SK-N-SH treated with all-trans-retinoic acid at 6 μM for 48 hours (cell line): Measurements from ENCODE around the gene METTL3.

Source experiments
- ATAC-seq: fragments of 200-7000 bp; cut with Tn5 transposase; 3 replicates; pipeline ENCODE4 v1.9.1; 2020; ENCODE audit warnings: mild to moderate bottlenecking, moderate library complexity
- ARNTL ChIP-seq: fragments of 450-650 bp; formaldehyde crosslinking; IDR thresholded peaks from 2 replicates; pipeline ENCODE4 v1.5.0; 2020; ENCODE audit warnings: low read depth, mild to moderate bottlenecking, moderate library complexity, borderline replicate concordance
- BACH2 ChIP-seq: fragments of 250-450 bp; sonication (Bioruptor Pico); IDR thresholded peaks from 2 replicates; pipeline ENCODE4 v1.9.0; 2021; ENCODE audit warnings: mild to moderate bottlenecking, borderline replicate concordance
- CREB5 ChIP-seq: fragments of 250-450 bp; sonication (Bioruptor Pico); IDR thresholded peaks from 2 replicates; pipeline ENCODE4 v1.5.1; 2020; ENCODE audit warnings: low read depth, mild to moderate bottlenecking, moderate library complexity
- CSRNP3 ChIP-seq: fragments of 250-450 bp; sonication (Bioruptor Pico); IDR thresholded peaks from 2 replicates; pipeline ENCODE4 v1.5.1; 2021; ENCODE audit warnings: mild to moderate bottlenecking, moderate library complexity
- ESRRG ChIP-seq: fragments of 250-450 bp; sonication (Bioruptor Pico); IDR thresholded peaks from 2 replicates; pipeline ENCODE4 v1.6.1; 2021; ENCODE audit warnings: mild to moderate bottlenecking
- GLIS3 ChIP-seq: fragments of 250-450 bp; sonication (Bioruptor Pico); IDR thresholded peaks from 2 replicates; pipeline ENCODE4 v1.5.0; 2020; ENCODE audit warnings: mild to moderate bottlenecking, moderate library complexity
- ISL1 ChIP-seq: fragments of 250-450 bp; sonication (Bioruptor Pico); IDR thresholded peaks from 2 replicates; pipeline ENCODE4 v2.1.2; 2022; ENCODE audit warnings: mild to moderate bottlenecking, moderate library complexity
- PATZ1 ChIP-seq: fragments of 250-450 bp; sonication (Bioruptor Pico); IDR thresholded peaks from 2 replicates; pipeline ENCODE4 v1.8.0; 2020; ENCODE audit warnings: mild to moderate bottlenecking, moderate library complexity, borderline replicate concordance
- POU6F1 ChIP-seq: fragments of 250-450 bp; sonication (Bioruptor Pico); IDR thresholded peaks from 2 replicates; pipeline ENCODE4 v1.8.0; 2021; ENCODE audit warnings: low read depth, mild to moderate bottlenecking, moderate library complexity, borderline replicate concordance
- RARB ChIP-seq: fragments of 250-450 bp; sonication (Bioruptor Pico); IDR thresholded peaks from 2 replicates; pipeline ENCODE4 v1.8.0; 2021; ENCODE audit warnings: mild to moderate bottlenecking, moderate library complexity
- SNAI2 ChIP-seq: fragments of 250-450 bp; sonication (Bioruptor Pico); IDR thresholded peaks from 2 replicates; pipeline ENCODE4 v1.5.0; 2020; ENCODE audit warnings: mild to moderate bottlenecking, moderate library complexity
- TCF4 ChIP-seq: fragments of 250-450 bp; sonication (Bioruptor Pico); IDR thresholded peaks from 2 replicates; pipeline ENCODE4 v1.8.0; 2021; ENCODE audit warnings: mild to moderate bottlenecking, moderate library complexity, borderline replicate concordance
- TOX ChIP-seq: fragments of 250-450 bp; sonication (Bioruptor Pico); IDR thresholded peaks from 2 replicates; pipeline ENCODE4 v1.8.0; 2021; ENCODE audit warnings: mild to moderate bottlenecking, moderate library complexity, borderline replicate concordance
- TSHZ2 ChIP-seq: fragments of 250-450 bp; sonication (Bioruptor Pico); IDR thresholded peaks from 2 replicates; pipeline ENCODE4 v1.5.0; 2020; ENCODE audit warnings: mild to moderate bottlenecking, moderate library complexity
- ZC3H10 ChIP-seq: fragments of 250-450 bp; sonication (Bioruptor Pico); IDR thresholded peaks from 2 replicates; pipeline ENCODE4 v1.5.1; 2021; ENCODE audit warnings: mild to moderate bottlenecking, moderate library complexity
- ZFP3 ChIP-seq: fragments of 250-450 bp; sonication (Bioruptor Pico); IDR thresholded peaks from 2 replicates; pipeline ENCODE4 v1.5.0; 2020; ENCODE audit warnings: mild to moderate bottlenecking, moderate library complexity
- ZFP30 ChIP-seq: fragments of 450-650 bp; formaldehyde crosslinking; IDR thresholded peaks from 2 replicates; pipeline ENCODE4 v1.5.0; 2022; ENCODE audit warnings: mild to moderate bottlenecking, moderate library complexity
- ZNF565 ChIP-seq: fragments of 450-650 bp; formaldehyde crosslinking; conservative IDR thresholded peaks from 2 replicates; pipeline ENCODE4 v1.5.0; 2020; ENCODE audit warnings: low read depth, mild to moderate bottlenecking, moderate library complexity
- ZNF70 ChIP-seq: fragments of 450-650 bp; formaldehyde crosslinking; IDR thresholded peaks from 2 replicates; pipeline ENCODE4 v1.5.0; 2020; ENCODE audit warnings: mild to moderate bottlenecking, moderate library complexity
- ZNF8 ChIP-seq: fragments of 450-650 bp; formaldehyde crosslinking; IDR thresholded peaks from 2 replicates; pipeline ENCODE4 v1.5.0; 2020; ENCODE audit warnings: mild to moderate bottlenecking, moderate library complexity

Gene METTL3

GRCh38 chr14:21529515-21529914, 18.4 kb upstream of the METTL3 start:
- ATAC-seq: no peak
- TF ChIP-seq TCF4 (no peak), PATZ1 (no peak), ZNF70 (no peak), CSRNP3 (CRISPR knock-in tag) (no peak), ISL1 (CRISPR knock-in tag) (no peak)

- no peak for ATAC-seq
- no peak for TF ChIP-seq CREB5
- TF ChIP-seq ISL1 (CRISPR knock-in tag): peak; percentile 57
- TF ChIP-seq, all 23 proteins: peak for 1
Observed at GRCh38 chr14:21528381-21529348, 17.5 kb upstream of the METTL3 start.

GRCh38 chr14:21527318-21527679, 16.2 kb upstream of the METTL3 start:
- no peak for ATAC-seq
- TF ChIP-seq TOX (CRISPR knock-in tag) (no peak), SNAI2 (CRISPR knock-in tag) (no peak), POU6F1 (CRISPR knock-in tag) (no peak), ISL1 (CRISPR knock-in tag) (no peak), CREB5 (no peak), BACH2 (CRISPR knock-in tag) (no peak), ZC3H10 (CRISPR knock-in tag) (no peak), CSRNP3 (CRISPR knock-in tag) (no peak), ESRRG (CRISPR knock-in tag) (no peak), ZFP30 (CRISPR knock-in tag) (no peak), ZFP3 (no peak), ARNTL (CRISPR knock-in tag) (no peak), RARB (CRISPR knock-in tag) (no peak), ZNF565 (no peak), PATZ1 (no peak), TSHZ2 (no peak), ZNF8 (no peak), TCF4 (no peak), GLIS3 (CRISPR knock-in tag) (no peak)
